HG03521 (cell line): Measurements from ENCODE around the gene C1QTNF1.

ENCODE experiments used
- ATAC-seq: cut with Tn5 transposase; IDR thresholded peaks from one replicate; pipeline ENCODE4 v1.9.1; 2021; ENCODE audit warnings: mild to moderate bottlenecking, moderate library complexity; ENCODE audit not compliant: unreplicated experiment

C1QTNF1 gene

DNA sequence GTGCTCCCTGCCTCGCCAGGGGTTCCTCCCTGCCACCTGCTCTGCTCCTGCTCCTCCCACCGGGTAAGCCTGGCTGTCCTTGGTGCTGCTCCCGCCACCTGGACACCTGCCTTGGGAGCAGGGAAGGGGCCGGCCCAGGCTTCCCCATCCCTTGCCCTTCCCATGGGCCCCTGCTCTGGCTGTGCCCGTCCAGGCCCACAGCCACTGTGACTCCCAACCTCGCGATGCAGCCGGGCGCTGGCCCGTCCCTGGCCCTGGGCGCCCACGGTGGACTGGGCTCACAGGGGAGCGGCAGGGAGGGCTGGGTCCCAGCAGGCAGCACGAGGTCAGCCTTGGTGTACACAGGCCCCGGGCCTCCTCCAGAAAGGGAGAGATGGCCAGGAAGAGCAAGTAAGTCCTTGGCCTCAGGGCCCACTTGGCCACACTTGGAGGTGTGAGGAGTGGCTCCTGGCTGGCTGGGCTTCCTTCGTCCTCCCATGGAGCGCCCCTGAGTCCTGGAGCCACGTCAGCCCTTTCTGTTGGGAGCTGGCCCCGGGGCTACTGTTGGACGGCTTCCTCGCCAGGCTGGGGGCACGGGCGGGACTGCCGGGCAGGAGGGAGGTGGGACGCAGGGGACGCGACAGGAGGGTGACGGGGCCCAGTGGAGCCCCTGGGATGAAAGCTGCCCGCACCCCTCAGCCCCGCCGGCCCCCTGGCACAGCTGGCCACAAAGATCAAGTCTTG is 65.9 kb downstream of the C1QTNF1 start:
- ATAC-seq: no peak

GRCh38 chr17:79090443-79091225 is 66.7 kb downstream of the C1QTNF1 start:
- ATAC-seq: no peak

- ATAC-seq: no peak
Observed at GRCh38 chr17:79091226-79091670, 67.3 kb downstream of the C1QTNF1 start.

DNA sequence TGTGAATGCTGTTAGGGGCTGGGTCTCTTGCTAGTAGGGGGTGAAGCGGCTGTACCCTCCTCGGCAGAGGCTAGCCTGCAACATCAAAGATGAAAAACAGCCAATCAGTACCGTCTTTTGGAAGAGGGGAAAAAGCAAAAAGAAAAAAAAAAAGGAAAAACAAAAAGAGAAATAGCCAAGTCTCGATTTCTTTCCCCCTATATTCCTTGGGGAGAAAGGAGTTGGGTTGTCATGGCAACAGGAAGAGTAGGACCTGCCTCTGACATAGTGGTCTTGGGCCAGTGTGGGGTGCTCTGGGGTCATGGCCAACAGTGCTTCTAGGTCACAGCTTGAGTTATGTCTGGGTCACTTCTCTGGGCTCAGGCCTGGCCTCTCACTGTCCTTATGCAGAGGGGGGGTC is 68.6 kb downstream of the C1QTNF1 start:
- ATAC-seq: no peak

DNA sequence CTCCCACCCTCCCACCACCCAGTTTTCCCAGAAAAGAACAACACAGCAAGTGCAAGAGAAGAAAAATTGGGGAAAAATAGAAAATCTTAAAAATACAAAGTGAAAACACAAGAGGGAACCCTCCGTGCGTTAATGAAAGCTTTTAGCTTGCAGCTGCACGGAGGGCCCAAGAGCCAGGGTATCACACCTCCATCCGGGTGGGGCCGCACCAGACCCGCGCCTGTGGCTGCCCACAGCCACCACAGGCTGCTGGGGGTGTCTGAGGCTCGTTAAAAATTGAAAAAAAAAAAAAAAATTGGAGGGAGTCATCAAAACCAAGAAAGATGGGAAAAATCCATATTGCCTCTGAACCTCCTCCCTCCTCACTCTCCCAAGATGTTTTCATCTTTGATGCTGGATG is 69.3 kb downstream of the C1QTNF1 start:
- no peak for ATAC-seq

- ATAC-seq: no peak
Observed at GRCh38 chr17:79094261-79094660, 70.3 kb downstream of the C1QTNF1 start.

DNA sequence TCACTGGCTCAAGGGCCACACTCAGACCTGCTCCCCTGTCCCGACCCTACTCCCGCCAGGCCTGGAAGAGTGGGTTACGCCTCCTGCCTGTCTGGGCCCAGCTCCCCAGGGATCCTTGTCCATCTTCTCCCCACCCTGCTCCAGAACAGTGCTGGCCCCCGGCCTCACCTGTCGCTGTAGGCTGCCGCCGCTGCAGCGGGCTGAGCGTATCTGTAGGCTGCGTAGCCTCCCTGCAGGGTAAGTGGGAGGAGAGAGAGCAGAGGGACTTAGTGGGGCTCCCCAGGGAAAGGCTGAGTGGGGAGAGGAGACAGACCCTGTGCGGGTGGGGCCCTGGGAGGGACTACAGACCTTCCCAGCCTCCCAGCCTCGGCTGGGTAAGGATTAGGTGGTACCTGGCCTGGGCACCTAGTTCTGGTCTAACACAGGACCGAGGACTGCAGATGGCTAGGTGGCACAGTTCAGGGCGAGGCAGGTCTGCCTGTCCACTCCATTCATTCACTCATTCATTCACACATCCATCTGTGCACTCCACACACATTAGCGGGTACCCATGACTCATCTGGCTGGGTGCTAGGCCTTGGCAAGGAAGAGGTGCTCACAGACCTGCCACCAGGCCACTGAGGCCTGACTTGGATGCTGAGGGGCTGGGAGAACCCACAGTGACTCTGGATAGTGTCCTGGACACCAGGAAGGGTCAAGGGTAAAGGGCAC is 71.5 kb downstream of the C1QTNF1 start:
- no peak for ATAC-seq

GRCh38 chr17:79096477-79096876 is 72.5 kb downstream of the C1QTNF1 start:
- no peak for ATAC-seq

GRCh38 chr17:79097226-79098055 is 73.5 kb downstream of the C1QTNF1 start:
- ATAC-seq: no peak

- ATAC-seq: no peak
Observed at GRCh38 chr17:79098282-79098867, 74.4 kb downstream of the C1QTNF1 start.
